Activated CD4-positive, alpha-beta T cell treated with anti-CD3 and anti-CD28 coated beads for 36 hours (primary cell): ENCODE data around the gene ZIC3. TPM values are rescaled to one million over a fixed set of nuclear protein-coding genes. Genes with fewer than 3 reads are reported as not detected.

Experiments used
- ATAC-seq: fragments of 200-7000 bp; cut with Tn5 transposase; one replicate; pipeline ENCODE4 v1.10.0; 2021; ENCODE audit warnings: mild to moderate bottlenecking, moderate library complexity
- CTCF ChIA-PET: fragments of 350-600 bp; sonication (Branson Sonifier 250); formaldehyde crosslinking; loops from one replicate; lab custom pipeline; 2021; ENCODE audit warnings: antibody characterized with exemption; lab: Charles Lee
- POLR2A ChIA-PET: fragments of 350-600 bp; sonication (Branson Sonifier 250); formaldehyde crosslinking; loops from one replicate; lab custom pipeline; 2021; ENCODE audit warnings: antibody characterized with exemption, inconsistent platforms; lab: Charles Lee
- DNase-seq: peaks from one replicate; pipeline ENCODE4 v3.0.0-alpha.2; 2020
- H3K27ac Mint-ChIP-seq: one replicate; pipeline ENCODE4 v1.8.0; 2021; ENCODE audit warnings: mixed read lengths
- H3K27me3 Mint-ChIP-seq: one replicate; pipeline ENCODE4 v1.8.0; 2021; ENCODE audit warnings: mixed read lengths
- H3K36me3 Mint-ChIP-seq: one replicate; pipeline ENCODE4 v1.8.0; 2021; ENCODE audit warnings: low read depth, mixed read lengths
- H3K4me1 Mint-ChIP-seq: one replicate; pipeline ENCODE4 v1.8.0; 2021; ENCODE audit warnings: mixed read lengths
- H3K4me3 Mint-ChIP-seq: one replicate; pipeline ENCODE4 v1.8.0; 2021; ENCODE audit warnings: mild to moderate bottlenecking, moderate library complexity, mixed read lengths
- H3K9me3 Mint-ChIP-seq: one replicate; pipeline ENCODE4 v1.8.0; 2021; ENCODE audit warnings: low read depth, mixed read lengths
- intact Hi-C, 2 experiments: fragments of 100-400 bp; cut with DNase I in 1 of 2; cut with micrococcal nuclease in 1 of 2; formaldehyde crosslinking; loops; one replicate each; pipeline versions ENCODE4 v1.14.2 to v1.15.1; 2022 to 2024; cut with DNase I, micrococcal nuclease
- total RNA-seq, 2 experiments: library from RNA; stranded (reverse); gene quantifications; one replicate each; pipeline ENCODE4 v1.2.3, GENCODE V29; 2021

Gene ZIC3
- total RNA-seq, 2 experiments from 2014 or later = not detected

DNA sequence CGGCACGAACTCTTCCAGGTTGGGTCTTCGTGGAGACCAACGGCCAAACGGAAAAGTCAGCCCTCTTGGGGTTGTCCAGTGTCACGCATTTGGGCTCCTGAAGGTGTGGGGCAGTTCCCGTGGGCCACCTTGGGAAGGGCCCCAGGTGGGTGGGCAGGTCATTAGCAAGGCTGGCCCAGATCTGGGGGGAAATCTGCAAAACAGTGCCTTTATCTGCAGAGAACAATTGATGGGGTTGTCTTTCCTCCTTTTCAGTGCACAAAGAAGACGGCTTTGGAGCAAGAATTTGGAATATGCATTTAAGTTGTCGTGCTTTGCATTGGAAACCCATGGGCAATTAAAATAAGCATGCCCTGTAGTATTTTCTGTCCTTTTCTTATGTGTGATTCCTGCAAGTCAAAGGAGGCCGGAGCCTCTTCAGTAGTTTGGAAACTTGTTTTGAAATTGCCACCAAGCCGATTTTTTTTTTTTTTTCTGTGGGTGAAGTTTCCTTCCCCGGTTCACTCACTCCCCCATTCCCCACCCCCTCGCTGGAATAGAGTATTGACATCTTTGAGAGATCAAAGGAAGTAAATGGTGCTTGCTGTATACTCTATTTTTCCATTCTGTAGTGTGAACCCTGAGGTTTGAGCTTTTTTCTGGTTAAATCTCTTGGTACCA is 9.8 kb downstream of the ZIC3 start:
- Mint-ChIP-seq H3K4me3 (no peak overlapping the region), H3K9me3 (no peaks in the 10 kb centered on the region), H3K4me1 (no peaks in the 10 kb centered on the region), H3K27me3 (peaks cover 26% of the 10 kb centered on the region), H3K36me3 (no peaks in the 10 kb centered on the region), H3K27ac (no peak overlapping the region)
- POLR2A ChIA-PET = no interaction called here
- DNase-seq (no peak), ATAC-seq (no peak)
- CTCF ChIA-PET = interaction anchor here (0.5 kb wide), 1 partner anchor 18 kb away, joined by 3 read pairs; no protein-coding TSS in a partner anchor
- intact Hi-C loops = loop anchor here in 1 of 2 experiments (10.0 kb wide), 1 partner anchor 541 kb away; the partner anchor contains the start of gene GPR101

DNA sequence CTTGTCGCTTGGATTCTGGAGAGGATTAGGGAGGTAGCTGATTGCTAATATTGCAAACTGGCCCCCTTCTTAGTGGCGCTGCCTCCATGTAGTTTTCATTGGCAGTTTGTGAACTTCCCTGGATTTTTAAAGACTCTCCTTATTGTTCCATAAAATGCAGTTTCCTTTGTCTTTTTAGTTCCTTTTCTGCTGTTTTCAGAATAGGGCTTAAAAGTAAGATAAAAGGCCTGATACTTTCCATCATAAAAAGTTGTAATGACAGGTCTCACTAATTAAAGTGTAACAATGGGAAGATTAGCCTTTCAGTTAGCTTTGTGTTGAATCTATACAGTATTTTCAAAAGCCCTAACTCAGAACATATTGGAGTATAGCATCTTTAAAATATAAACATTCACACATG is 21.2 kb downstream of the ZIC3 start:
- ChIA-PET CTCF (no interaction called here), POLR2A (no interaction called here)
- H3K9me3 Mint-ChIP-seq = no peaks in the 10 kb centered on the region
- DNase-seq (no peak), ATAC-seq (no peak)
- no peak overlapping the region for H3K27ac Mint-ChIP-seq
- intact Hi-C loops = no loop called here
- H3K27me3 Mint-ChIP-seq = peaks cover 9% of the 10 kb centered on the region
- H3K4me1 Mint-ChIP-seq = no peaks in the 10 kb centered on the region
- H3K36me3 Mint-ChIP-seq = no peaks in the 10 kb centered on the region
- no peak overlapping the region for H3K4me3 Mint-ChIP-seq

DNA sequence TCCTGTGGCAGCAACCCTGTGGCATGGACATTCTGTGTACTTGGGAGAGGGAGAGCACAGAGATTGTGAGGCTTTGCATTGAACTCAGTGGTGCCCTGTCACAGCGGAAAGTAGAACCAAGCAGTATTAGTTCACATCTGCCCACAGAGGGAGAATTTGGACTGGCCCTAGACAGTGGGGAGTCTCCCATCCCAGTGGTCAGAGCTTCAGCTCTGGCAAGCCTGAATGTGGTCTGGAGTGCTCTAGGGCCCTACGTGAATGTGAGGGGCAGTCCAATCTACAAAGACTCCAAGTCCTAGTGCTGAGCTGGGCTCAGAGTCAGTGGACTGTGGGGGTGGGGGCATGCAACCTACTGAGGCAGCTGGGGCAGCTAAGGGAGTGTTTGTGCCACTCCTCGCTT is 34.8 kb downstream of the ZIC3 start:
- H3K36me3 Mint-ChIP-seq = no peaks in the 10 kb centered on the region
- peaks cover 7% of the 10 kb centered on the region for H3K27me3 Mint-ChIP-seq
- intact Hi-C loops = no loop called here
- DNase-seq = no peak
- POLR2A ChIA-PET = no interaction called here
- no peak overlapping the region for H3K4me3 Mint-ChIP-seq
- no peak overlapping the region for H3K27ac Mint-ChIP-seq
- H3K4me1 Mint-ChIP-seq = no peaks in the 10 kb centered on the region
- CTCF ChIA-PET = no interaction called here
- ATAC-seq = no peak
- no peaks in the 10 kb centered on the region for H3K9me3 Mint-ChIP-seq
